ENCODE data around the gene SUMF2. TPM values are rescaled to one million over a fixed set of nuclear protein-coding genes. Genes with fewer than 3 reads are reported as not detected.

The SUMF2 gene
- total RNA-seq, 1 experiment from 2014 or later: 173 TPM

DNA sequence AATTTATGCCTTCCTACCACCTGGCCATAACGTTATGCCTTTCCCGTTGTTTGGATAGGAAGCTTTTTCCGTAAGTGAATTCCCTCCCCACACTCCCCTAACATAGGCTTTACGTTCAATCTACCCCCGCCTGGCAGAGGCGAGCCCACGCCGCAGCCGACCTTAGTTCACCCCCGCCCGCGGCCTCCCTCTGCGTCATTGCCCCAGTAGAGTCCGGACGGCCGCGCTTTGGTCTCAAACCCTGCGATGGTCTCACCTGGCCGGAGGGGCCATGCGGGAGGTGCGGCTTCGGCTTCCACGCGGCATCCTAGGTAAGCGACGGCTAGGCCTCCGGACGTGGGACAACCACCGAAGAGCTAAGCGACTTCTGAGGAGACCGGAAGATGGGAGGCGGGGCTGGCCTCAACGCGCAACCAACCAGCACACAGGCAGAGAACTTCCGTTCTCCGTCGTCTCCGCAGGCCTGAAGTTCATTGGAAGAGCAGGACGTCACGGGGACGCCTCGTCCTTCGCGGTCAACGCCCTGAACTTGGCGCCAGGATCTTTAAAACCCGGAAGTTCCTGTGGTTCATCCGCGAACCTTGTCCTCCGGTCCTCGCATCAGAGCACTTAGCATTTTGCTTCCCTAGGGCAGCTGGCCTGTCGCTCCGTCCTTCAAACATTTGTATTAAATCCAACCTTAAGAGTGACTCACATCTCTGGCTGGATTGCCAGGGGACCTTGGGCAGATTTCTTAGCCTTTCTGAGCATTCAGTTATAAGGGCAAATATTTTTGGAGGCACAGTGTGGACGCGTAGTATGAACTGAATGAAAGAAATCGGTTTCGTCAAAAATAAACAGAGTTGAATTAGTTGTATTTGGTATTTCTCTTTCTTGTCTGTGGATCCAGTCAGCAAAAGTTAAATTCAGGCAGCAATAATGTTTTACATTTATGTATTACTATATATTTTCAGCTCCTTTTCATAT lies 42.3 kb downstream of the SUMF2 start, which contains the start of gene CHCHD2:
Gene CHCHD2 (minus strand): TSS at position 369 of the 966 bp plus-strand sequence. CDS start 63 bp downstream, at position 306.
- BruUV-seq (replicated peaks): TSS peak; percentile 99
- ChIA-PET POLR2A (interaction anchor here (0.6 to 1.6 kb wide), 7 partner anchors 10 to 318 kb away, joined by 3 to 5 read pairs (median 3); partner anchors contain the start of genes CCT6A, NUPR2, PHKG1 and PSPH), RAD21 (ENCODE audit: low non-redundant PET in 1 of 2, low total read pairs in 2 of 2, uncharacterized antibody in 2 of 2, unreplicated experiment in 2 of 2) (no interaction called here), CTCF (no interaction called here)
- Histone ChIP-seq H3K36me3 (ENCODE audit: control insufficient read depth in 1 of 2, insufficient read depth in 2 of 2, low read length in 2 of 2) (peaks cover 24 to 29% of the 10 kb centered on the region in 2 experiments), H4K20me1 (ENCODE audit: insufficient read depth) (no peaks in the 10 kb centered on the region), H3K9me3 (ENCODE audit: control insufficient read depth in 1 of 2, insufficient read depth in 1 of 2, low read depth in 1 of 2, low read length in 2 of 2) (no peaks in the 10 kb centered on the region), H3K27ac (ENCODE audit: low read depth, low read length) (peak within 1 kb of the TSS; percentile 62), H2AFZ (ENCODE audit: low read depth, low read length, poor library complexity, severe bottlenecking) (no peak within 1 kb of the TSS), H3K27me3 (ENCODE audit: insufficient read depth, low read length) (no peaks in the 10 kb centered on the region), H3K9ac (ENCODE audit: low read length) (peak within 1 kb of the TSS; percentile 93), H3K4me1 (ENCODE audit: control insufficient read depth in 1 of 2, insufficient read depth in 2 of 2, low read length in 2 of 2) (peaks cover 2 to 17% of the 10 kb centered on the region in 2 experiments; a peak in 2 of 4 replicates), H3K79me2 (ENCODE audit: insufficient read depth, low read length) (peaks cover 40% of the 10 kb centered on the region), H3K4me2 (ENCODE audit: low read length) (peak within 1 kb of the TSS; percentile 91), H3K4me3 (replicated peaks in 1 of 2; ENCODE audit: low read depth in 1 of 2, low read length in 2 of 2) (peak within 1 kb of the TSS; percentile 91 to 99), H3K9me2 (ENCODE audit: insufficient read depth) (no peaks in the 10 kb centered on the region)
- DNase-seq (ENCODE audit: low read depth, low spot score) (peak; percentile 99), ATAC-seq (peak; percentile 98)
- intact Hi-C loops (cut with micrococcal nuclease): no loop called here
- TF ChIP-seq JUND (IDR thresholded peaks at IDR 0.05) (no peak), CBX3 (IDR thresholded peaks at IDR 0.05; ENCODE audit: low read depth) (peak; percentile 87), EZH2phosphoT487 (IDR thresholded peaks at IDR 0.05; ENCODE audit: borderline replicate concordance) (no peak), CEBPB (IDR thresholded peaks at IDR 0.05; ENCODE audit: low read depth) (no peak), SP1 (IDR thresholded peaks at IDR 0.05; ENCODE audit: low read depth) (peak; percentile 90), EGR1 (IDR thresholded peaks at IDR 0.05; ENCODE audit: low read depth) (no peak), TCF7L2 (IDR thresholded peaks at IDR 0.05; ENCODE audit: borderline replicate concordance, extremely low read depth, insufficient read depth, insufficient read length) (peak; percentile 24), SRF (IDR thresholded peaks at IDR 0.05; ENCODE audit: low read depth) (no peak), EZH2 (IDR thresholded peaks at IDR 0.05) (no peak), ELF1 (IDR thresholded peaks at IDR 0.05; ENCODE audit: borderline replicate concordance, low read depth) (peak; percentile 78), FOSL1 (IDR thresholded peaks at IDR 0.05; ENCODE audit: low read depth) (no peak), YY1 (IDR thresholded peaks at IDR 0.05; ENCODE audit: extremely low read depth, insufficient replicate concordance, low read depth, low read length) (peak; percentile 72), ZBTB33 (IDR thresholded peaks at IDR 0.05; ENCODE audit: extremely low read depth, insufficient replicate concordance, low read length) (no peak), ZFX (IDR thresholded peaks at IDR 0.05) (peak; percentile 87), POLR2A (IDR thresholded peaks at IDR 0.05; ENCODE audit: borderline replicate concordance, extremely low read depth, insufficient read depth, insufficient read length) (peak; percentile 78), ZNF274 (IDR thresholded peaks at IDR 0.05; ENCODE audit: low read depth, low read length) (no peak), POLR2AphosphoS5 (IDR thresholded peaks at IDR 0.05; ENCODE audit: low read depth, low read length) (peak; percentile 75), SIN3A (IDR thresholded peaks at IDR 0.05; ENCODE audit: low read depth) (peak; percentile 81; the same call in 1 of the 2 replicates)
- TF ChIP-seq, protein P1, sequence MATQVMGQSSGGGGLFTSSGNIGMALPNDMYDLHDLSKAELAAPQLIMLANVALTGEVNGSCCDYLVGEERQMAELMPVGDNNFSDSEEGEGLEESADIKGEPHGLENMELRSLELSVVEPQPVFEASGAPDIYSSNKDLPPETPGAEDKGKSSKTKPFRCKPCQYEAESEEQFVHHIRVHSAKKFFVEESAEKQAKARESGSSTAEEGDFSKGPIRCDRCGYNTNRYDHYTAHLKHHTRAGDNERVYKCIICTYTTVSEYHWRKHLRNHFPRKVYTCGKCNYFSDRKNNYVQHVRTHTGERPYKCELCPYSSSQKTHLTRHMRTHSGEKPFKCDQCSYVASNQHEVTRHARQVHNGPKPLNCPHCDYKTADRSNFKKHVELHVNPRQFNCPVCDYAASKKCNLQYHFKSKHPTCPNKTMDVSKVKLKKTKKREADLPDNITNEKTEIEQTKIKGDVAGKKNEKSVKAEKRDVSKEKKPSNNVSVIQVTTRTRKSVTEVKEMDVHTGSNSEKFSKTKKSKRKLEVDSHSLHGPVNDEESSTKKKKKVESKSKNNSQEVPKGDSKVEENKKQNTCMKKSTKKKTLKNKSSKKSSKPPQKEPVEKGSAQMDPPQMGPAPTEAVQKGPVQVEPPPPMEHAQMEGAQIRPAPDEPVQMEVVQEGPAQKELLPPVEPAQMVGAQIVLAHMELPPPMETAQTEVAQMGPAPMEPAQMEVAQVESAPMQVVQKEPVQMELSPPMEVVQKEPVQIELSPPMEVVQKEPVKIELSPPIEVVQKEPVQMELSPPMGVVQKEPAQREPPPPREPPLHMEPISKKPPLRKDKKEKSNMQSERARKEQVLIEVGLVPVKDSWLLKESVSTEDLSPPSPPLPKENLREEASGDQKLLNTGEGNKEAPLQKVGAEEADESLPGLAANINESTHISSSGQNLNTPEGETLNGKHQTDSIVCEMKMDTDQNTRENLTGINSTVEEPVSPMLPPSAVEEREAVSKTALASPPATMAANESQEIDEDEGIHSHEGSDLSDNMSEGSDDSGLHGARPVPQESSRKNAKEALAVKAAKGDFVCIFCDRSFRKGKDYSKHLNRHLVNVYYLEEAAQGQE (IDR thresholded peaks at IDR 0.05; ENCODE audit: low read depth): no peak
- TF ChIP-seq, protein P2, sequence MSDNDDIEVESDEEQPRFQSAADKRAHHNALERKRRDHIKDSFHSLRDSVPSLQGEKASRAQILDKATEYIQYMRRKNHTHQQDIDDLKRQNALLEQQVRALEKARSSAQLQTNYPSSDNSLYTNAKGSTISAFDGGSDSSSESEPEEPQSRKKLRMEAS (IDR thresholded peaks at IDR 0.05): peak; percentile 85
